Measurements from ENCODE around the gene URGCP.

URGCP gene

GRCh38 chr7:43895847-43896415 is 10.5 kb downstream of the URGCP start:
- FAIRE-seq (no peak), DNase-seq (ENCODE audit: insufficient read length, low spot score) (no peak)
- TF ChIP-seq POLR2A (IDR thresholded peaks at IDR 0.05; ENCODE audit: low read depth, low read length), result no peak

GRCh38 chr7:43891069-43891955 is 15.1 kb downstream of the URGCP start:
- no peak for TF ChIP-seq POLR2A (IDR thresholded peaks at IDR 0.05; ENCODE audit: low read depth, low read length)
- DNase-seq (ENCODE audit: insufficient read length, low spot score) (no peak), FAIRE-seq (no peak)

GRCh38 chr7:43890468-43890867 is 15.9 kb downstream of the URGCP start:
- no peak for TF ChIP-seq POLR2A (IDR thresholded peaks at IDR 0.05; ENCODE audit: low read depth, low read length)
- FAIRE-seq, result no peak
- DNase-seq (ENCODE audit: insufficient read length, low spot score), result no peak

GRCh38 chr7:43888993-43889945 is 17.1 kb downstream of the URGCP start:
- DNase-seq (ENCODE audit: insufficient read length, low spot score) (no peak), FAIRE-seq (no peak)
- TF ChIP-seq POLR2A (IDR thresholded peaks at IDR 0.05; ENCODE audit: low read depth, low read length), result no peak

GRCh38 chr7:43884617-43885016 is 21.8 kb downstream of the URGCP start:
- no peak for DNase-seq (ENCODE audit: insufficient read length, low spot score)
- no peak for FAIRE-seq
- no peak for TF ChIP-seq POLR2A (IDR thresholded peaks at IDR 0.05; ENCODE audit: low read depth, low read length)

GRCh38 chr7:43884209-43884608 is 22.2 kb downstream of the URGCP start:
- FAIRE-seq (no peak), DNase-seq (ENCODE audit: insufficient read length, low spot score) (no peak)
- no peak for TF ChIP-seq POLR2A (IDR thresholded peaks at IDR 0.05; ENCODE audit: low read depth, low read length)

GRCh38 chr7:43880596-43880995 is 25.8 kb downstream of the URGCP start:
- no peak for TF ChIP-seq POLR2A (IDR thresholded peaks at IDR 0.05; ENCODE audit: low read depth, low read length)
- FAIRE-seq (no peak), DNase-seq (ENCODE audit: insufficient read length, low spot score) (no peak)

- FAIRE-seq (no peak), DNase-seq (ENCODE audit: insufficient read length, low spot score) (peak; percentile 48)
- TF ChIP-seq POLR2A (IDR thresholded peaks at IDR 0.05; ENCODE audit: low read depth, low read length), result no peak
Observed at GRCh38 chr7:43879477-43879876, 26.9 kb downstream of the URGCP start.

GRCh38 chr7:43878867-43879266 is 27.5 kb downstream of the URGCP start:
- no peak for DNase-seq (ENCODE audit: insufficient read length, low spot score)
- FAIRE-seq, result no peak
- TF ChIP-seq POLR2A (IDR thresholded peaks at IDR 0.05; ENCODE audit: low read depth, low read length), result no peak

- no peak for FAIRE-seq
Observed at GRCh38 chr7:43877968-43878864, 28.2 kb downstream of the URGCP start.

GRCh38 chr7:43876976-43877745 is 29.2 kb downstream of the URGCP start:
- DNase-seq (ENCODE audit: insufficient read length, low spot score), result no peak
- FAIRE-seq, result no peak
- TF ChIP-seq POLR2A (IDR thresholded peaks at IDR 0.05; ENCODE audit: low read depth, low read length), result no peak

More at GRCh38 chr7:43877968-43878864, 28.2 kb downstream of the URGCP start:
- no peak for TF ChIP-seq POLR2A (IDR thresholded peaks at IDR 0.05; ENCODE audit: low read depth, low read length)
- DNase-seq (ENCODE audit: insufficient read length, low spot score), result no peak

- TF ChIP-seq POLR2A (IDR thresholded peaks at IDR 0.05; ENCODE audit: low read depth, low read length), result no peak
- no peak for FAIRE-seq
- DNase-seq (ENCODE audit: insufficient read length, low spot score), result no peak
Observed at GRCh38 chr7:43876241-43876640, 30.2 kb downstream of the URGCP start.
